K562 (cell line): ENCODE measurements around the gene CALM3. TPM values are rescaled to one million over a fixed set of nuclear protein-coding genes. Genes with fewer than 3 reads are reported as not detected.

ENCODE experiments used
- CSDE1 ChIP-seq, 2 experiments: fragments of 450-650 bp; IDR thresholded peaks; 2 replicates each; pipeline ENCODE4 v1.6.1; 2016; ENCODE audit warnings: mild to moderate bottlenecking in 1 of 2
- E2F3 ChIP-seq: fragments of 250-450 bp; sonication (Bioruptor Pico); IDR thresholded peaks from 2 replicates; pipeline ENCODE4 v1.4.0; 2020; ENCODE audit warnings: mild to moderate bottlenecking
- ESRRA ChIP-seq: fragments of 450-650 bp; IDR thresholded peaks from 2 replicates; pipeline ENCODE4 v1.6.1; 2014; ENCODE audit warnings: low read depth, mild to moderate bottlenecking, moderate library complexity, borderline replicate concordance
- FOXJ2 ChIP-seq: fragments of 200-800 bp; sonication (Bioruptor generic); IDR thresholded peaks from 2 replicates; pipeline ENCODE4 v1.6.1; 2016; ENCODE audit warnings: missing genetic modification characterization, missing compliant biosample characterization
- HEY1 ChIP-seq: fragments of 250-450 bp; sonication (Bioruptor Pico); IDR thresholded peaks from 2 replicates; pipeline ENCODE4 v1.5.0; 2020; ENCODE audit warnings: mild to moderate bottlenecking, moderate library complexity, borderline replicate concordance
- HMG20B ChIP-seq: fragments of 250-450 bp; sonication (Bioruptor Pico); IDR thresholded peaks from 2 replicates; pipeline ENCODE4 v1.5.0; 2021; ENCODE audit warnings: mild to moderate bottlenecking
- ILF3 ChIP-seq: fragments of 450-650 bp; IDR thresholded peaks from 2 replicates; pipeline ENCODE4 v1.6.1; 2018; ENCODE audit warnings: antibody characterized with exemption, mild to moderate bottlenecking, moderate library complexity, borderline replicate concordance
- JUN ChIP-seq, 2 experiments: sonication (generic) in 1 of 2; formaldehyde crosslinking in 1 of 2; IDR thresholded peaks; 2 replicates each; pipeline versions ENCODE4 v1.6.1 to v1.8.0; 2012 to 2022; ENCODE audit warnings: borderline replicate concordance in 2 of 2, mild to moderate bottlenecking in 2 of 2, improper control_type of control experiment in 1 of 2, low read depth in 1 of 2, low read length in 1 of 2, missing genetic modification reagents in 1 of 2
- JUND ChIP-seq, 2 experiments: IDR thresholded peaks; 2 replicates in 1 of 2; 3 replicates in 1 of 2; pipeline ENCODE4 v1.6.1; 2011; ENCODE audit warnings: borderline replicate concordance in 2 of 2, low read depth in 2 of 2, low read length in 2 of 2, improper control_type of control experiment in 1 of 2, missing biosample characterization in 1 of 2, missing genetic modification characterization in 1 of 2, missing genetic modification reagents in 1 of 2
- KAT7 ChIP-seq: sonication (generic); formaldehyde crosslinking; IDR thresholded peaks from 2 replicates; pipeline ENCODE4 v1.8.0; 2022; ENCODE audit warnings: missing genetic modification reagents, mild to moderate bottlenecking, borderline replicate concordance
- MAZ ChIP-seq, 2 experiments: fragments of 450-650 bp in 1 of 2; sonication (generic) in 1 of 2; formaldehyde crosslinking; IDR thresholded peaks in 1 of 2; conservative IDR thresholded peaks in 1 of 2; 2 replicates each; pipeline versions ENCODE4 v1.4.0 to v1.5.0; 2020; ENCODE audit warnings: mild to moderate bottlenecking in 1 of 2, missing genetic modification reagents in 1 of 2
- NBN ChIP-seq: fragments of 450-650 bp; IDR thresholded peaks from 2 replicates; pipeline ENCODE4 v1.6.1; 2016; ENCODE audit warnings: low read depth, mild to moderate bottlenecking
- NKRF ChIP-seq: fragments of 450-650 bp; IDR thresholded peaks from 2 replicates; pipeline ENCODE4 v1.6.1; 2016; ENCODE audit warnings: borderline replicate concordance
- PHB2 ChIP-seq: fragments of 450-650 bp; IDR thresholded peaks from 2 replicates; pipeline ENCODE4 v1.6.1; 2017; ENCODE audit warnings: low read depth
- PHTF2 ChIP-seq: fragments of 250-450 bp; sonication (Bioruptor Pico); IDR thresholded peaks from 2 replicates; pipeline ENCODE4 v1.5.0; 2021; ENCODE audit warnings: mild to moderate bottlenecking
- POLR2H ChIP-seq: IDR thresholded peaks from 2 replicates; pipeline ENCODE4 v1.6.1; 2016; ENCODE audit warnings: missing genetic modification characterization, low read depth, mild to moderate bottlenecking, control low read depth, missing compliant biosample characterization, moderate library complexity
- RBM15 ChIP-seq: fragments of 200-400 bp; formaldehyde crosslinking; IDR thresholded peaks from 2 replicates; pipeline ENCODE4 v1.6.1; 2018; ENCODE audit warnings: mild to moderate bottlenecking, low read length, moderate library complexity; ENCODE audit not compliant: insufficient read depth
- THRA ChIP-seq: fragments of 450-650 bp; IDR thresholded peaks from 2 replicates; pipeline ENCODE4 v1.6.1; 2017; ENCODE audit warnings: mild to moderate bottlenecking, moderate library complexity
- ZNF121 ChIP-seq: sonication (generic); formaldehyde crosslinking; conservative IDR thresholded peaks from 2 replicates; pipeline ENCODE4 v1.8.0; 2022; ENCODE audit warnings: missing genetic modification reagents
- ZNF232 ChIP-seq: sonication (generic); formaldehyde crosslinking; IDR thresholded peaks from 2 replicates; pipeline ENCODE4 v1.8.0; 2022; ENCODE audit warnings: mild to moderate bottlenecking, missing genetic modification reagents
- ZNF274 ChIP-seq: IDR thresholded peaks from 2 replicates; pipeline ENCODE4 v1.6.1; 2011; ENCODE audit warnings: low read depth, mild to moderate bottlenecking, low read length, moderate library complexity, borderline replicate concordance
- polyA plus RNA-seq, 8 experiments: library from polyadenylated mRNA; depleted of rRNA in 4 of 8; stranded (reverse) in 5 of 8; unstranded in 3 of 8; fragments of >200 nt; fragmentation: Nextera tagmentation in 2 of 8; fragmentation: Illumina TruSeq in 1 of 8; extraction: Ambion mirVana in 2 of 8; extraction: Trizol in 1 of 8; gene quantifications; 2 replicates each; pipeline versions ENCODE4 v1.2.1 to v1.2.3, GENCODE V29; 2011 to 2014; ENCODE audit warnings: inconsistent platforms in 1 of 8, missing spikeins in 1 of 8
- total RNA-seq, 7 experiments: library from RNA; depleted of rRNA in 6 of 7; stranded (reverse); fragments of >200 nt in 6 of 7; fragmentation: Illumina TruSeq in 2 of 7; extraction: Trizol in 2 of 7; gene quantifications; 2 replicates each; pipeline versions ENCODE4 v1.2.1 to v1.2.3, GENCODE V29; 2011 to 2021; ENCODE audit warnings: low replicate concordance in 1 of 7
- TF ChIP-seq, protein P1 (sequence below): fragments of 250-450 bp; sonication (Bioruptor Pico); IDR thresholded peaks from 2 replicates; pipeline ENCODE4 v1.8.0; 2022; ENCODE audit warnings: inconsistent platforms, mild to moderate bottlenecking, moderate library complexity, borderline replicate concordance

Gene CALM3
- total and polyA plus RNA-seq, 9 of the 15 experiments (the other 6 are each of a cell fraction or from before 2014, with no cell fraction given): 34.6 to 350 (median 156) TPM

- TF ChIP-seq ILF3 (no peak), FOXJ2 (no peak), JUND (IDR thresholded peaks at IDR 0.05; ENCODE audit: borderline replicate concordance, low read depth, low read length) (no peak), JUND (tag; IDR thresholded peaks at IDR 0.05; ENCODE audit: borderline replicate concordance, low read depth, low read length) (no peak; the same call in 2 of the 3 replicates), POLR2H (no peak), JUN (IDR thresholded peaks at IDR 0.05; ENCODE audit: borderline replicate concordance, low read depth, low read length) (no peak), JUN (CRISPR knock-in tag; IDR thresholded peaks at IDR 0.05; ENCODE audit: borderline replicate concordance) (no peak), HEY1 (CRISPR knock-in tag) (no peak), THRA (no peak), RBM15 (no peak), HMG20B (CRISPR knock-in tag) (no peak), NKRF (no peak), E2F3 (CRISPR knock-in tag) (no peak), CSDE1 (IDR thresholded peaks at IDR 0.05) (no peak), ZNF274 (no peak), NBN (no peak), ZNF121 (CRISPR knock-in tag) (no peak), PHTF2 (CRISPR knock-in tag) (no peak), KAT7 (CRISPR knock-in tag) (no peak), PHB2 (no peak), MAZ (CRISPR knock-in tag; conservative IDR thresholded peaks at IDR 0.05 in 1 of 2, IDR thresholded peaks at IDR 0.05 in 1 of 2) (peak in 1 of 2 experiments; percentile 43; a peak in 1 of 4 replicates), ESRRA (no peak), ZNF232 (no peak)
- TF ChIP-seq, protein P1, sequence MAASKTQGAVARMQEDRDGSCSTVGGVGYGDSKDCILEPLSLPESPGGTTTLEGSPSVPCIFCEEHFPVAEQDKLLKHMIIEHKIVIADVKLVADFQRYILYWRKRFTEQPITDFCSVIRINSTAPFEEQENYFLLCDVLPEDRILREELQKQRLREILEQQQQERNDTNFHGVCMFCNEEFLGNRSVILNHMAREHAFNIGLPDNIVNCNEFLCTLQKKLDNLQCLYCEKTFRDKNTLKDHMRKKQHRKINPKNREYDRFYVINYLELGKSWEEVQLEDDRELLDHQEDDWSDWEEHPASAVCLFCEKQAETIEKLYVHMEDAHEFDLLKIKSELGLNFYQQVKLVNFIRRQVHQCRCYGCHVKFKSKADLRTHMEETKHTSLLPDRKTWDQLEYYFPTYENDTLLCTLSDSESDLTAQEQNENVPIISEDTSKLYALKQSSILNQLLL (CRISPR knock-in tag): no peak
Observed at GRCh38 chr19:46629546-46630025, 28.5 kb downstream of the CALM3 start (continued).
